WERI-Rb-1 (cell line): Measurements from ENCODE around the gene RHOG.
"Not testable (repeated sequence)": the region's sequence is repeated elsewhere in the genome, so short reads cannot be mapped to it uniquely, and the experiment has no call there.

Source experiments
- DNase-seq: peaks from one replicate; pipeline ENCODE4 v3.0.0-alpha.2; 2020
- H3K27ac ChIP-seq: fragments of 250-450 bp; sonication (Bioruptor Pico); 2 replicates; pipeline ENCODE4 v1.5.1; 2020; ENCODE audit warnings: mild to moderate bottlenecking, moderate library complexity
- H3K27me3 ChIP-seq: fragments of 250-450 bp; sonication (Bioruptor Pico); 2 replicates; pipeline ENCODE4 v1.5.1; 2021; ENCODE audit warnings: mild to moderate bottlenecking, low read depth, moderate library complexity; ENCODE audit not compliant: insufficient read depth, severe bottlenecking
- H3K36me3 ChIP-seq: fragments of 250-450 bp; sonication (Bioruptor Pico); 2 replicates; pipeline ENCODE4 v1.5.1; 2020; ENCODE audit warnings: mild to moderate bottlenecking, moderate library complexity
- H3K4me3 ChIP-seq: 2 replicates; pipeline ENCODE4 v1.5.1; 2011; ENCODE audit warnings: low read depth, mild to moderate bottlenecking, control low read depth, low read length
- H3K9me3 ChIP-seq: fragments of 250-450 bp; sonication (Bioruptor Pico); 2 replicates; pipeline ENCODE4 v1.5.1; 2021; ENCODE audit warnings: mild to moderate bottlenecking, moderate library complexity; ENCODE audit not compliant: severe bottlenecking
- CTCF ChIP-seq: IDR thresholded peaks from 2 replicates; pipeline ENCODE4 v1.5.1; 2011; ENCODE audit warnings: low read depth, mild to moderate bottlenecking, control low read depth, inconsistent platforms, low read length

RHOG gene

GRCh38 chr11:3820971-3821370, 19.8 kb downstream of the RHOG start:
- H3K9me3 ChIP-seq = no peaks in the 10 kb centered on the region
- no peak overlapping the region for H3K4me3 ChIP-seq
- H3K36me3 ChIP-seq = 0 out of 2 replicates have a peak, but pooled peaks cover 2% of the 10 kb centered on the region
- no peak for DNase-seq
- no peaks in the 10 kb centered on the region for H3K27me3 ChIP-seq
- no peak overlapping the region for H3K27ac ChIP-seq
- no peak for TF ChIP-seq CTCF

DNA sequence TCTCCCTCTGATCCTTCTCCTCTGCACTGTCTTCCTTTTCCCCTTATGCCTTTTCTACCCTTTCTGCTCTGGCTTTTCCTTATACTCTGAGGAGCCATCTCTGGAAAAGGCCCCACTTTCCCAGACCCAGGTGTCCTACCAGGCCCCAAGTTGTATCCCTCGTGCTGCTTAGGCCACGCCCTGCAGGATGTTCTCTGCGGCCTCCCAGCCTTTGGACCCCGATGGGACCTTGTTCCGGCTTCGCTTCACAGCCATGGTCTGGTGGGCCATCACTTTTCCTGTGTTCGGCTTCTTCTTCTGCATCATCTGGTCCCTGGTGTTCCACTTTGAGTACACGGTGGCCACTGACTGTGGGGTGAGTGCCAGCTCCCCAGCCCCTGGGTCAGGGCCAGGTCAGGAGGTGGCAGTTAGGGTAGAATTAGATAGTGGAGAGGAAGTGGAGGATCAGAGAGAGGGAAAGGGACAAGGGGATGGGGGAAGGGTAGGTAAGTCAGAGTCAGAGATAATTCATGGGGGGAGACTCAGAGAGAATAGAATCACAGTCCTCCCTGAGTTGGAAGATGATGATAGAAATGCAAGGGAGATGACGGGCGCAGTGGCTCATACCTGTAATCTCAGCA, 23.5 kb downstream of the RHOG start:
- DNase-seq = no peak

GRCh38 chr11:3816673-3817072, 24.1 kb downstream of the RHOG start:
- Histone ChIP-seq H3K4me3 (no peak overlapping the region), H3K36me3 (no peaks in the 10 kb centered on the region), H3K9me3 (no peaks in the 10 kb centered on the region), H3K27me3 (no peaks in the 10 kb centered on the region), H3K27ac (no peak overlapping the region)
- no peak for TF ChIP-seq CTCF
- DNase-seq = no peak

More for the DNA sequence above, 23.5 kb downstream of the RHOG start:
- H3K27me3 ChIP-seq = no peaks in the 10 kb centered on the region
- H3K9me3 ChIP-seq = no peaks in the 10 kb centered on the region
- no peak overlapping the region for H3K4me3 ChIP-seq
- no peaks in the 10 kb centered on the region for H3K36me3 ChIP-seq
- no peak overlapping the region for H3K27ac ChIP-seq
- no peak for TF ChIP-seq CTCF

DNA sequence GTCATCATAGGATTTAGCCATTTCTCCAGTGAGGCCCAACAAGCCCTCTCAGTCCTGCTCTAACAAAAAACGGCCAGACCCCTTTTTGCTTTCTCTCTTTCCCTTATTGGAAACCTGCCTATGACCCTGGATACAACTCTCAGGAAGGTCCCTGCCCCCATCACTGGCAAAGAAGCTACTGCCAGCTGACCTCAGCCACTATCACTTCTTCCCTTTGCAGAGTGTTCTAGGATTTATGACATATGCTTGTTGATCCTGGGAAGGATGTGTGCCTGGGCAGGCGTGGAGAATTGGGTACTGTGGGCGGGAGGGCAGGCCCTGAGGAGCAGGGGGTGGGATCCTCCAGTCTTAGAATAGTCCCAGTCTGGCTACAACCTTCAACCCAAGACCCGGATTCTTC, 24.9 kb downstream of the RHOG start:
- H3K4me3 ChIP-seq = no peak overlapping the region
- TF ChIP-seq CTCF = no peak
- no peak for DNase-seq
- H3K9me3 ChIP-seq = no peaks in the 10 kb centered on the region
- no peaks in the 10 kb centered on the region for H3K36me3 ChIP-seq
- H3K27me3 ChIP-seq = no peaks in the 10 kb centered on the region
- no peak overlapping the region for H3K27ac ChIP-seq

- H3K36me3 ChIP-seq, H3K9me3 ChIP-seq, H3K27ac ChIP-seq, H3K4me3 ChIP-seq, DNase-seq, H3K27me3 ChIP-seq: not testable (repeated sequence)
These were observed 25.9 kb downstream of the RHOG start for GRCh38 chr11:3814832-3815231.

GRCh38 chr11:3810951-3811350, 29.8 kb downstream of the RHOG start:
- Histone ChIP-seq H3K27ac (no peak overlapping the region), H3K27me3 (no peaks in the 10 kb centered on the region), H3K4me3 (no peak overlapping the region), H3K36me3 (no peaks in the 10 kb centered on the region), H3K9me3 (no peaks in the 10 kb centered on the region)
- DNase-seq = no peak
- TF ChIP-seq CTCF = no peak
